GF-D8 (cell line): ENCODE results near the gene ADAM12.

ENCODE experiments used
- DNase-seq: peaks from one replicate; lab custom pipeline; 2025; lab: John Stamatoyannopoulos, UW

The ADAM12 gene

GRCh38 chr10:126387931-126388911 lies at the start of gene ADAM12:
ADAM12 (minus strand) TSS chr10:126388477; CDS start chr10:126388145, 332 bp downstream.
- DNase-seq, result no peak

- DNase-seq, result no peak
Observed at GRCh38 chr10:126437635-126438406, 49.5 kb upstream of the ADAM12 start.

GRCh38 chr10:126434235-126434634 lies 46.0 kb upstream of the ADAM12 start:
- DNase-seq, result no peak

- DNase-seq, result no peak
Observed at GRCh38 chr10:126433351-126433750, 45.1 kb upstream of the ADAM12 start.

DNA sequence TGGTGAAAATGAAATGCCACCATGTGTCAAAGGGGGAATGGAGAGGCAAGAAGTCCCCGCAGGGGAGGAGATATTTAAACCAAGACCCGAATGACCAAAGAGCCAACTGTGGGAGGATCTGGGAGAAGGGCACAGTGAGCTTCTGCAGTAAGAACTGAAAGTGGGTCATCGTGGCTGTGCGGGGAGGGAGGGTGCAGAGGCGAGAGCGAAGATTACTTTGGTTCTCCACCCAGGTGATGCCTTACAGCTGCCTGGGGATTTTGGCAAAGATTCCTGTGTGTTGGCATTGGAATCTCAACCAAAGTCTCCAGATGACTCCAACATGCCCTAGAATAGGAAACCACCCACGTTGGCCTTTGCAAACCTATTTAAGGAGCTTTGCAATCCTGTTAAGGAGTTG lies 44.2 kb upstream of the ADAM12 start:
- no peak for DNase-seq

GRCh38 chr10:126431816-126432215 lies 43.5 kb upstream of the ADAM12 start:
- no peak for DNase-seq

GRCh38 chr10:126430512-126430911 lies 42.2 kb upstream of the ADAM12 start:
- no peak for DNase-seq

GRCh38 chr10:126429275-126429674 lies 41.0 kb upstream of the ADAM12 start:
- no peak for DNase-seq

DNA sequence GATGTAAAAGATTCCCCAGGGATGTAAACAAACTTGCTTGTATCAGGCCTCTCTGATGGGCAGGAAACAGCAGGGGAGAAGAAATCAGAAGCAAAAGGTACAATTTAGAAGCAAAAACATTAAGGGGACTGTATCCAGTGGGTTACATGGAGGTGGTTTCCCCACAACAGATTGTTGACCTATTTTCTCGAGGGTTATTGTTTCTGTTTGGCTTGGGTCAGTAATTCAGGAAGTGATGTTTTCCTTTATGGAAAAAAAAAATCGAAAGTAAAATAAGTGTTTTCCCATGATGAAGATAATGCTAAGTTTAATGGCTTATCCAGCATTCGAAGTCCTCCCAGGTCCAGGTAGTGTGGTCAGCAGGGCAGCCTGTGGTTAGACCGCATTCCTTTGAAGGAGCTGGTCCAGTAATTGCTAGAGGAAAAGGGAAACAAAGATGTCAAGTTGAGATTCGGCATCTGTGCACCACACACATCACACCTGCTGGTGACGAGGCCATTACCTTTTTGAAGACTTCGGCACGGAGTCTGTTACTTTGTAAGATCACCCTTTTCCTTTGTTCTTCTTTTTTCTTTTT lies 37.3 kb upstream of the ADAM12 start:
- DNase-seq, result no peak

DNA sequence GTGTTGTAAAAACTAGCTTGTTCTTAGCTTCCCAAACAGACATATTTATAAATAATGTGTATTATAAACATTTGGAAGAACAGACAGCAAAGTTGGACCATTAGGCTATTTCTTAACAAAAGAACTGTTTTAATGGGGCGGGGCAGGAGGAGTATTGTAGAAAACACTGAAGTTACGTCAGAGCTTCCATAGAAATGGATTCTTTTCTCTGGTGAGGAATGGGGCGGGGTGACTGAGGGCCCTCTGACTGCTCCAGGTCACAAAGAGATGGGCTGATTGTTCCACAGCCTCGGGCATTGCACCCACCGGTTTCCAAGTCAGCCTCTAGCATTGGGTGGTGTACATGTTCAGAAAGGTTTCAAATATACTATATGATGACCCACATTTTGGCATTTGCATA lies 36.8 kb upstream of the ADAM12 start:
- DNase-seq, result no peak

DNA sequence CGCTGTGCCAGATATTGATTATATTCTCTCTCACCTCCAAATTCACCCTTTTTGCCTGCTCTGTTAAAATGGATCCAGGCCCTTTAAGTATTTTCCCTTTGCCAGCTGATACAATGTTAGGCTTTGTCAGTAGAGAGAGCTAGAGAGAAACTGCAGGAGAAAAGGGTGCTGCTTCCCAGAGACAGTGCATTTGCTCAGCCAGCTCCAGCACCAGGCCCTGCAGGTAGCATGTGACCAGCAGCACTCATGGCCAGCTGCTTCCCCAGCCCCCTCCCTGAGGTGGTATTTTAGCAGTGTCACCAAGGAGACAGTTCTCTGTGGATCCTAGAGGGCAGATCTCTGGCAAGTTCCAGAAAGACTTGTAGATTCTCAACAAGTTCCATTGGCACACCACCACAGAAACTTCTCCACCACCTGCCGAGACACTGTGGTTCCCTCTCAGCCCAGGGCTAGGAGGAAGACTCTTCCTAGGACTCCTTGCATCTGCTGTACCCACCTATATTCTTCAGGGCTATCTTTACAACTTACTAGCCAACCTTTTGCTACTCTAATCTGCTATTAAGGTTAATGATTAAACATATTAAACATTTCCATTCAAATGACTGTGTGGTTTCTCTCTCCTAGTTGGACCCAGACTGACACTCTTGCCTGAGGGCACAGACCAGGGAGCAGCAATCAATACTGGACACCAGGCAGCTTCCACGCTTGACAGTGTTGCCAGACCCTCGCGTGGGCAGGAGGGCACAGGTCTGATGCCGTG lies 35.6 kb upstream of the ADAM12 start:
- DNase-seq, result no peak

GRCh38 chr10:126422567-126422966 lies 34.3 kb upstream of the ADAM12 start:
- no peak for DNase-seq

DNA sequence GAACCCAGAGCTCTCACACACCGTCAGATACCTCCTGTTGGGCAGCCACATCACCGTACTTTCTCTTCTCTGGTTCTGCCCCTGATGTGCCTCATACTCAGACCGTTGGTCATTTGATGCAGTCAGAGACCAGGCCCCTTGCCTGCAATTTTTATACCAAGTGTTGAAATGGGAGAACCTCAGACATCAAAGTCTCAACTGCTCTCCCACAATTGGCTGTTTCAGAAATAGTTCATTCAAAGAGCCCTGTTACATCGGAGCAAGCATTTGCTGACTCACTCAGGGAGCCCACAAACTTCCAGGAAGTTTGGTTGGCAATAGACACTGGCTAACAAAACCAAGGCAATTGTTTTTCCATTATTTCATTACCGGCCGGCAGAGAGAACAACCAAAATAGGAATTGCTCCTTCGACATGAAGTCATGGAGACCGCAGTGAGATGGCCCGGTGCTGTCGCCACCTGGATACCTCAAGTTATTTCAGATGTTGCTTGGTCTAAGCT lies 33.5 kb upstream of the ADAM12 start:
- no peak for DNase-seq

GRCh38 chr10:126420567-126421300 lies 32.5 kb upstream of the ADAM12 start:
- DNase-seq, result no peak

DNA sequence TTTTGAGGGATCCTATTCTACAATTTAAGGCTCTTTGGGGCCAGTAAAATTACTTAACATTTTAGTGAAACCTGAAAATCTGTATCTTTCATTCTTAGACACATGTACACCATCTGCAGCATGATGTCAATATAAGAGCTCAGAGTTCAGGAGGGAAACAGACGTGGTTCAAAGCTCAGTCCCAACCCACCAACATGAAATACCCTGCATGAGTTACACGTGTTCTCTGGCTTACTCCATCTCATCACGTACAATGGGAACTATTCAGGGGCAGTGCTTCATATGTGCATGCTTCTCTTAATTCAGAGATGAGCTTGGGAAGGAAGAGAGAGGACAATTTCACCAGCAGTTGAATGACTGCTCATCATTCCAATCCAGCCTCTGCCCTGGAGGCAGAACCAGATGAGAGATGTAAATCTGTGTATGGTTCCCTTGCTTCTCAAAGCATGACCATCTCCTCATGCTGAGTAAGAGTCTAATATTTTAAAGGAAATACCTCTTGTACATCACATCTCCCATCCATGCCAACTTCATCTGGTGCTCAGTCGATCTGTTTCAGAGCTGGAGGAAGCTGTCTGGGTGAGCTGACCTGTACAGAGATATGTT lies 29.0 kb upstream of the ADAM12 start:
- DNase-seq, result no peak

DNA sequence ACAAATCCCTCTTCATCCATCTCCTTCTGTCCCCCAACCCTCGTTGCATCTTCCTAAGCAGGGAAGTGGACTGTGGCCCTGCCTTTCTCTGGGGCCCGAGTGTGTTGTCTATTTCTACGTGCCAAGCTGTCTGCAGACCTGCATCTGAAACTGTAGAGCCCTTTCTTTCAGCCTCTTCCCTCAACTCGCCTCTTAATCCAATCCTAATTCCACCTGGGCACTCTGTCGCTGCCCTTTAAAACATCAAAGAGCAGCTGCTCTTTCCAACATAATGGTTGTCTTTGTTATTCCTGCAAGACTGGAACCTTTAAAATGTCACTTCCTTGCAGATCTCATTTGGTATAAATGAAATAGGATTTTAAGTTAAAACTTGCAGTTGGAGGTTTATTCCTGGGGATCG lies 21.5 kb upstream of the ADAM12 start:
- no peak for DNase-seq

DNA sequence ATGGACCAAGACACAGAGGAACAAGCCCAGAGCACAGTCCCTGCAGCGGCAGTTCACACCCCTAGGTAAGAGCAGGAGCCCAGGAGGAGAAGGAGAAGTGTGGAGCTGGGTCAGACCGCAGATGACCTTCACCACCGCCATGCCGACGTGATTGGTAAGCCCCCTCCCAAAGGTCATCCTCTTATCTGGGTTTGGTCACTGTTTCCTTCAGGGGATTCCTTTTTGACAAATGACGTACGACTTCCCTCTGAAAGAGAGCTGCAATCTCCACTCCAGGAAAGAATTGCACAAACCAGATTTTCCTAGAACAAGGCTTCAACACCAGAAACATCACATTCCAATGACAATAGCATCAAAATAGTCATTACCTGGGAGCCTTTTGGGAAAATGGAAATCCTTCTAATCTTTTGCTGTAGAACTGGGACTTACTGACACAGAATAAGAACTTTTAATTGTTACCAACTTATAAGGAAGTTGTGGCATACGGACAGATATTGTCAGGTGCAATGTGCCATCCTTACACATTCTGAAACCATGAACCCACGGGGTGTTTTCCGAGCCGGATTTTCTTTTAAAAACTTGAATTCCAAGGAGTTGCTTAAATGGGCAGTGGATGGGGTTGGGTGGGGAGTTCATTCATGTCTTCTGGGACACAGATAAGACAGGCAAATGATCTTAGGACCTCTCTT lies 20.8 kb upstream of the ADAM12 start:
- no peak for DNase-seq

GRCh38 chr10:126407831-126408230 lies 19.6 kb upstream of the ADAM12 start:
- no peak for DNase-seq

- no peak for DNase-seq
Observed at GRCh38 chr10:126405239-126405775, 17.0 kb upstream of the ADAM12 start.
